ENCODE measurements around the gene CBX3. TPM values are rescaled to one million over a fixed set of nuclear protein-coding genes. Genes with fewer than 3 reads are reported as not detected.

The CBX3 gene
- total RNA-seq = 110 and 125 TPM in 2 replicates

GRCh38 chr7:26201247-26202018, at the start of gene CBX3:
Gene CBX3, plus strand, starts transcription at chr7:26201745. Its CDS starts 1,254 bp downstream, at chr7:26202999.

GRCh38 chr7:26151953-26152781, 49.4 kb upstream of the CBX3 start, which contains the start of gene NFE2L3:
Gene NFE2L3, plus strand, starts transcription at chr7:26152198. Its CDS starts 301 bp downstream, at chr7:26152499.

GRCh38 chr7:26200444-26201246, 900 bp upstream of the CBX3 start, which contains the start of gene HNRNPA2B1:
Gene HNRNPA2B1, minus strand, starts transcription at chr7:26200746. Its CDS starts 169 bp downstream, at chr7:26200577.

Other genes with a start within 250 kb of the CBX3 start
- 1.8 TPM in 1 of 2 replicates, not detected in the other for gene NFE2L3, start 49.5 kb upstream of the CBX3 start, total RNA-seq
- gene HNRNPA2B1, start 999 bp upstream of the CBX3 start, total RNA-seq = 111 and 132 TPM in 2 replicates
- 0.20 and 2.2 TPM in 2 replicates for gene SNX10, start 90.1 kb downstream of the CBX3 start, total RNA-seq

Data from subcutaneous preadipocyte (primary cell).